Natural killer cell treated with Interleukin-12 subunit alpha and Interleukin-12 subunit beta and Interleukin-15 and Interleukin-18, amount 100 ng/mL, for 72 hours (primary cell): ENCODE results near the gene SLC4A9. TPM values are rescaled to one million over a fixed set of nuclear protein-coding genes. Genes with fewer than 3 reads are reported as not detected.
A peak's percentile ranks its signal among the peaks of the same experiment; 100 is the strongest.
"Not testable (repeated sequence)": the region's sequence is repeated elsewhere in the genome, so short reads cannot be mapped to it uniquely, and the experiment has no call there.

Experiments used
- ATAC-seq, 2 donors: fragments of 150-1000 bp; cut with Tn5 transposase in 1 of 2; sonication (Bioruptor Pico), chemical (Tn5 transposase) in 1 of 2; 2 replicates each; pipeline ENCODE4 v1.10.0; 2021
- DNase-seq: peaks from one replicate; pipeline ENCODE4 v3.0.0; 2022; ENCODE audit warnings: low spot score
- H3K27ac Mint-ChIP-seq, 2 donors: 1 replicate in 1 of 2; 2 replicates in 1 of 2; pipeline ENCODE4 v1.8.0; 2022; ENCODE audit warnings: mixed read lengths in 2 of 2, mild to moderate bottlenecking in 1 of 2, moderate library complexity in 1 of 2
- H3K27me3 Mint-ChIP-seq, 2 donors: 1 replicate in 1 of 2; 2 replicates in 1 of 2; pipeline ENCODE4 v1.8.0; 2022; ENCODE audit warnings: mixed read lengths in 2 of 2
- H3K36me3 Mint-ChIP-seq: one replicate; pipeline ENCODE4 v1.8.0; 2022; ENCODE audit warnings: mixed read lengths
- H3K4me1 Mint-ChIP-seq, 2 donors: 1 replicate in 1 of 2; 2 replicates in 1 of 2; pipeline ENCODE4 v1.8.0; 2022; ENCODE audit warnings: low read depth in 2 of 2, mixed read lengths in 2 of 2, mild to moderate bottlenecking in 1 of 2
- H3K4me3 Mint-ChIP-seq: one replicate; pipeline ENCODE4 v1.8.0; 2022; ENCODE audit warnings: mixed read lengths
- H3K9me3 Mint-ChIP-seq: 2 replicates; pipeline ENCODE4 v1.8.0; 2022; ENCODE audit warnings: mixed read lengths
- total RNA-seq, 2 donors: library from RNA; stranded (reverse); gene quantifications; one replicate each; pipeline ENCODE4 v1.2.3, GENCODE V29; 2022

SLC4A9 gene
- total RNA-seq, 2 donors from 2014 or later = not detected

DNA sequence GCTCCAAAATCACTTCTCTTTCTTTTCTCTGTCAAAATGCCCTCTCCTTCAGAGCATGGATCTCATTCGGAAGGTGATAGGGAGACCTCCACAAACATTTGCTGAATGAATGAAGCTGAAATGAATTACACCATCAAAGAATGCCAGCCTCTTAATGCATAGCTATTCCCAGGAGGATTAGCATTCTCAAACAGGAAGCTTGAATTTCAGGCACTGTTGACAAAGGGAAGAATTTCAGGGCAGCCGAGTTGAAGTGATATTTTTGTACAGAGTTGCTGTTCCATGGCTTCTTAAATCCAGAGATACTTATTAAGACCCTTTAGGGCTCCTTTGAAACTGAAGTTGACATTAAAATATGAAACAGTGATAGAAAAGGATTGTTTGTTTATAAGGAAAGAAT lies 32.4 kb upstream of the SLC4A9 start:
- Mint-ChIP-seq H3K36me3 (peaks cover 6% of the 10 kb centered on the region), H3K27me3 (peaks cover 8% of the 10 kb centered on the region in 2 donors), H3K4me1 (no peaks in the 10 kb centered on the region), H3K4me3 (no peak overlapping the region), H3K27ac (no peak overlapping the region), H3K9me3 (no peaks in the 10 kb centered on the region)
- DNase-seq (no peak), ATAC-seq (no peak)

DNA sequence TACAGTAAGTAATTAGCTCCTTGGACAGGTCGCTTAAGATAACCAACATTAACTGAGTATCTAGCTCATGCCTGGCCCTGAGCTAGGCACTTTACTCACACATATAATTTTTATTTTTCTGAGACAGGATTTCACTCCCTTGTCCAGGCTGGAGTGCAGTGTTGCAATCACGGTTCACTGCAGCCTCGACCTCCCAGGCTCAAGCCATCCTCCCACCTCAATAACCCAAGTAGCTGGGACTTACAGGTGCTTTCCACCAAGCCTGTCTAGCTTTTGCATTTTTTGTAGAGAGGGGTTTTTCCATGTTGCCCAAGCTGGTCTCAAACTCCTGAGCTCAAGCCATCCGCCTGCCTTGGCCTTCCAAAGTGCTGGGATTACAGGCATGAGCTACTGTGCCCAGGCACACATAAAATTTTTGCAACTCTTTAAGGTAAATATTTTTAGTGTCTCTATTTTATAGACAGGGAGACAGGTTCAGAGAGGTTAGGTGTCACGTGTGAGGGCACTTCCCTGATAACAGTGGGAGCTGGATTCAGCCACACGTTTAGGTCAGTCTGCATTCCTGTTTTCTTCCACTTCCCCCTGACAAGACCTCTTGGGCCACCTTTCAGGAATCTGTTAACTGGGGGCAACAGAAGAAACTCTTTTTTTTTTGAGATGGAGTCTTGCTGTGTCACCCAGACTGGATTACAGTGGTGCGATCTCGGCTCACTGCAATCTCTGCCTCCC lies 31.8 kb upstream of the SLC4A9 start:
- no peak overlapping the region for H3K4me3 Mint-ChIP-seq
- no peak for DNase-seq
- H3K4me1 Mint-ChIP-seq = no peaks in the 10 kb centered on the region
- peak overlapping the region in 1 of 2 donors; percentile 54 for H3K27ac Mint-ChIP-seq
- ATAC-seq = no peak
- H3K36me3 Mint-ChIP-seq = peaks cover 6% of the 10 kb centered on the region
- H3K27me3 Mint-ChIP-seq = peaks cover 8% of the 10 kb centered on the region in 2 donors
- no peaks in the 10 kb centered on the region for H3K9me3 Mint-ChIP-seq

DNA sequence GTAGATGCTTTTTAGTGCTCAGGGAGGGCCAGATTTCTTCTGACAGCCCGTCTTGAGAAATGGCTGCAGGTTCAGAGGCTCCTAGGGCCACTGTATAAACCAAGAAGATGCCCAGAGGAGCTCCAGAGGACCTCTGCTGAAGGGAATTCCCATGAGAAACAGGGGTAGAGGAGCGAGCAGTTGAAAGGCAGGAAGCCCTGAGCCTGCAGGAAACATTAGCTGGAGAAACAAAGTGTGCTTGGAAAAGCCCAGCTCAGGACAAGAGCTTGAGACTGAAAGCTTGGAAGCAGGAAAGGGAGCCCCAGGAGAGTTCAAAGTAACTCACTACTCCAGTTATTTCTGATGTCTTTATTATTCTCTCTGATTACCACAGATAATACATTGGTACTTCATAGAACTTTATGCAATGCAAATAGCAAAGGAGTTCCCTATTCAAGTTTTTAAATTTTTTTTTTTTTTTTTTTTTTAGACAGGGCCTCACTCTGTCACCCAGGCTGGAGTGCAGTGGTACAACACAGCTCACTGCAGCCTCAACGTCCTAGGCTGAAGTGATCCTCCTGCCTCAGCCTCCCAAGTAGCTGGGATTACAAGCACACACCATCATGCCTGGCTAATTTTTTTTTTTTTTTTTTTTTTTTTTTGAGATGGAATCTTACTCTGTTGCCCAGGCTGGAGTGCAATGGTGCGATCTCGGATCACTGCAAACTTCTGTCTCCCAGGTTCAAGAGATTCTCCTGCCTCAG lies 30.1 kb upstream of the SLC4A9 start:
- H3K4me3 Mint-ChIP-seq = no peak overlapping the region
- ATAC-seq = no peak
- H3K9me3 Mint-ChIP-seq = no peaks in the 10 kb centered on the region
- no peak overlapping the region for H3K27ac Mint-ChIP-seq
- H3K4me1 Mint-ChIP-seq = no peaks in the 10 kb centered on the region
- peaks cover 6% of the 10 kb centered on the region for H3K36me3 Mint-ChIP-seq
- DNase-seq = no peak
- peaks cover 5 to 8% of the 10 kb centered on the region in 2 donors for H3K27me3 Mint-ChIP-seq

DNA sequence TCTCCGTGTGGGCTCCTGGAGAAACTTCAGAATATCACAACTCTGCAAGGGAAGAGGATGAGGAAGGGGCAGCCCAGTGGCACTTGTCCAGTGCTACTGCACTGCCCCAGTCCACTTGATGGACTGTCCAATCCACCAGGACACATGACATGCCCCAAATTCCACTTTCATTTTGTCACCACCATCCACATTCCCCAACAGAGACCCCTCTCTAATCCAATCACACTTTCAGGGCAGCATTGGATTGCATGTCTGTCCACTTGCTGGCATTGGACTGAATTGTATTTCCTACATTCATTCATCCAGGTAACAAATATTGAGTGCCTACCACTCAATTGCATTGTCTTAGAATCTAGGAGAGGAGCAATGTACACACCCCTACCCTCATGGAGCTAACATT lies 28.4 kb upstream of the SLC4A9 start:
- H3K36me3 Mint-ChIP-seq = peaks cover 6% of the 10 kb centered on the region
- peaks cover 0 to 6% of the 10 kb centered on the region in 2 donors for H3K4me1 Mint-ChIP-seq
- peaks cover 0 to 2% of the 10 kb centered on the region in 2 donors for H3K27me3 Mint-ChIP-seq
- ATAC-seq (no peak), DNase-seq (no peak)
- no peaks in the 10 kb centered on the region for H3K9me3 Mint-ChIP-seq
- H3K27ac Mint-ChIP-seq = no peak overlapping the region
- no peak overlapping the region for H3K4me3 Mint-ChIP-seq

DNA sequence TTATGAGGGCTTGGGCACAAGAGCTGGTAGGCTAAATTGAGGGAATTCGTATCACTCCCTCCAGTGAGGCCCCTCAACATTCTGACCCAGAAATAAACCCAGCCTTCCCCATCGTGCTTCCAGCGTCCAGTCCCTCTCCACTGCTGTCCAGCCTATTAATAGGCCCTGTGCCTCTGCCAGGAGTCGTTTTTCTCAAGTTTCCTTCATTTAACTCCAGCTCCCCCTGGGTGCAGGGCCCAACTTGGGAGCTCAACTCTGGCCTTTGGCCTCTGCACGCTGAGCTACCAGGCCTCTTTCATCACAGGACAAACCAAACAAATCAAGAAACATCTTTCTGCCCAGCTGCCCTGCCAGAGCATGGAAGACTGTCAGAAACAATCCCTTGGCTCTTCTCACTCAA lies 23.6 kb upstream of the SLC4A9 start:
- no peaks in the 10 kb centered on the region for H3K9me3 Mint-ChIP-seq
- ATAC-seq (no peak), DNase-seq (no peak)
- peaks cover 6% of the 10 kb centered on the region for H3K36me3 Mint-ChIP-seq
- H3K4me1 Mint-ChIP-seq = peaks cover 10 to 23% of the 10 kb centered on the region in 2 donors
- no peak overlapping the region for H3K27ac Mint-ChIP-seq
- H3K27me3 Mint-ChIP-seq = no peaks in the 10 kb centered on the region
- H3K4me3 Mint-ChIP-seq = no peak overlapping the region

DNA sequence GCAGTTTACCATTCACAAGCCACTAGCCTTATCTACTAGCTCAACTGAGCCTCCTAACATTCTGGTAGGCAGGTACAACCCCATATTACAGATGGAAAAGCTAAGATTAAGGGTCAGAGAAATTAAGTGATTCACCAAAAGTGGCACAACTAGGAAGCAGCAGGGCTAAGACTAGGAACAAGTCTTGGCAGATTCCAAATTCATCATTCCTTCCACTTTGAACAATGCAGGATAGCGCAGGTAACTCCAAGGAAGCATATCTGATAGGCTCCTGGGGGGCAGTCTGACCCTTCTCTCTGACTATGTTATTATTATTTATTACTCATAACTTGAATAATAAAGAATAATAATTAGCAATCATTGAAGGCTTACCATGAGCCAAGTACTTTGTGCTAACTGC lies 22.1 kb upstream of the SLC4A9 start:
- H3K4me3 Mint-ChIP-seq = no peak overlapping the region
- no peaks in the 10 kb centered on the region for H3K9me3 Mint-ChIP-seq
- H3K4me1 Mint-ChIP-seq = peaks cover 22 to 34% of the 10 kb centered on the region in 2 donors
- DNase-seq = no peak
- peaks cover 11% of the 10 kb centered on the region for H3K36me3 Mint-ChIP-seq
- ATAC-seq = no peak
- H3K27ac Mint-ChIP-seq = no peak overlapping the region
- no peaks in the 10 kb centered on the region for H3K27me3 Mint-ChIP-seq

DNA sequence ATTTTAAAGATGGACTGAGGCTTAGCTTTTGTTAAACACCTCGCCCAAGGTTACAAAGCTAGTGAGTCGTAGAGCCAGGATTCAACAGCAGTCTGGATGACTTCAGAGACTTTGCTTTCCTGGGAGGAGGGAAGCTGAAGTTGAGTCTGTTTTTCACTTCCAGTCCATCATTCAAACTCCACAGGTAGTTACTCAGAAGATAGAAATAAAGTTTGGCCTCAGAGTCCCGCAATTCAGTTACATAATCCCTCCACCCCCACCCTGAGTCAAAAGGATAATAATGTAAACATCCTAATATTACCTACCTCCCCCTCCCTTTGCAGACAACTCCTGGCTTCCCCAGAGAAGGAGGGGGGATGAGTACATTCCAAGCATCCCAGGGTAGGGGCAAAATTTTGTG lies 21.7 kb upstream of the SLC4A9 start:
- Mint-ChIP-seq H3K27ac (peak overlapping the region in 1 of 2 donors; percentile 25), H3K4me3 (no peak overlapping the region), H3K4me1 (peaks cover 27 to 39% of the 10 kb centered on the region in 2 donors), H3K36me3 (peaks cover 11% of the 10 kb centered on the region), H3K9me3 (no peaks in the 10 kb centered on the region), H3K27me3 (no peaks in the 10 kb centered on the region)
- DNase-seq (no peak), ATAC-seq (no peak)

DNA sequence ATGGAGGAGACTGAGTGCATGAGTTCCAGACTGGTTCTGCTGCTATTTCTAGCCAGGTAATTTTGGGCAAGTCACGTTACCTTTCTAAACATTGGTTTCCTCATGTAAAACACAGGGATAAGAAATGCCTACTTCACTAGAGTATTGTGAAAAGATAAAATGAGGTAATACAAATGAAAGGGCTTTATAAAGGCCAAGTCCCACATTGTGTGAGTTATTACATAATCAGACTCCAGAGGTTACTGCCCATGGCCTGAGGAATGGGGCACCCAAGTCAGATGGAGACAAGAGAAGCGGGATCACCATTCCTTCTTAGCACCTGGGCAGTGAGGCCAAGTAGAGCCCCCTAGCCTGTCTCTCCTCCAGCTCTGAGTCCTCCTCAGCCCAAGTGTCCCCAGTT lies 21.1 kb upstream of the SLC4A9 start:
- peaks cover 30 to 39% of the 10 kb centered on the region in 2 donors for H3K4me1 Mint-ChIP-seq
- no peaks in the 10 kb centered on the region for H3K27me3 Mint-ChIP-seq
- H3K27ac Mint-ChIP-seq = peak overlapping the region in 1 of 2 donors; percentile 25
- peaks cover 11% of the 10 kb centered on the region for H3K36me3 Mint-ChIP-seq
- H3K4me3 Mint-ChIP-seq = peak overlapping the region; percentile 21
- H3K9me3 Mint-ChIP-seq = no peaks in the 10 kb centered on the region
- ATAC-seq (no peak), DNase-seq (no peak)

DNA sequence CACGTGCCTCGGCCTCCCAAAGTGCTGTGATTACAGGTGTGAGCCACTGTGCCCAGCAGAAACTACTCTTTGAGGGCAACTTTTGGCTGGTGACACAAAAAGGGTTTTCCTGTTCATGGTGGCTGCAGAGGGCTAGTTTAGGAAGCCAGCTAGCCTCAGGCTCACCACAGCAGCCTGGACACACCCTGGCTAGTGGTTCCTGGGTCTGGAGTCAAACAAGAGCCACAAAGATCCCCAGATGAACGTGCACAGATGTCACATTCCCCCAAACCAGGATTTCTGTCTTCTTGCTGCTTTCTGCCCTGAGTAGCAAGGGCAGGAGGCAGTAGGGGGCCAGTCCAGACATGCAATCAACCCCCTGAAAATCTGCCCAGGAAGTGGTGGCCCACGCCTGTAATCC lies 20.4 kb upstream of the SLC4A9 start:
- Mint-ChIP-seq H3K9me3 (no peaks in the 10 kb centered on the region), H3K4me1 (peaks cover 37 to 45% of the 10 kb centered on the region in 2 donors), H3K27ac (peak overlapping the region in 1 of 2 donors; percentile 96), H3K36me3 (peaks cover 15% of the 10 kb centered on the region), H3K27me3 (no peaks in the 10 kb centered on the region), H3K4me3 (peak overlapping the region; percentile 17)
- DNase-seq (no peak), ATAC-seq (no peak)

DNA sequence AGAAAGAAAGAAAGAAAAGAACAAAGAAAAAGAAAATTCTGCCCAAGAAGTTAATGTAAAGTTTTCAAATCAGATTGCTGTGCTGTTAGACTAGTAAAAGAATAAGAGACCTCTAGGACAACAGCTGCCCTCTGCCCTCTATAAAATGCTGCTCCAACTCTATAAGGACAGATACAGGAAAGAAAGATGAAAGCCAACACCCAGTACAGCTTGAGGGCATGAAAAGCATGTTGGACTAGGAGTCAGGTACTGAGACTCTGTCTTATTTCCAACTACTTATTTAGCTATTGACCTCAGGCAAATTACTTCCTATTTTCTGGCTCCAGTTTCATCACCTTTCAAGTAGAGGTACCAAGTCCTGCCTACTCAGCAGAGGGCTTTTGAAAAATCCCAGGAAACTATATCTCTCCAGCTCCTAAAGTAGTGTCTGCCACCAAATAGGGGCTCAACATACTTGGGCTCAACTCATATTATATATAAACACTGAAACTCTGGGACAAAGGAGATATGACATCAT lies 19.3 kb upstream of the SLC4A9 start:
- no peaks in the 10 kb centered on the region for H3K9me3 Mint-ChIP-seq
- peaks cover 0 to 2% of the 10 kb centered on the region in 2 donors for H3K27me3 Mint-ChIP-seq
- ATAC-seq = no peak
- H3K4me1 Mint-ChIP-seq = peaks cover 45 to 51% of the 10 kb centered on the region in 2 donors
- H3K36me3 Mint-ChIP-seq = peaks cover 15% of the 10 kb centered on the region
- peak overlapping the region; percentile 96 to 99 for H3K27ac Mint-ChIP-seq
- H3K4me3 Mint-ChIP-seq = peak overlapping the region; percentile 95
- DNase-seq = no peak

DNA sequence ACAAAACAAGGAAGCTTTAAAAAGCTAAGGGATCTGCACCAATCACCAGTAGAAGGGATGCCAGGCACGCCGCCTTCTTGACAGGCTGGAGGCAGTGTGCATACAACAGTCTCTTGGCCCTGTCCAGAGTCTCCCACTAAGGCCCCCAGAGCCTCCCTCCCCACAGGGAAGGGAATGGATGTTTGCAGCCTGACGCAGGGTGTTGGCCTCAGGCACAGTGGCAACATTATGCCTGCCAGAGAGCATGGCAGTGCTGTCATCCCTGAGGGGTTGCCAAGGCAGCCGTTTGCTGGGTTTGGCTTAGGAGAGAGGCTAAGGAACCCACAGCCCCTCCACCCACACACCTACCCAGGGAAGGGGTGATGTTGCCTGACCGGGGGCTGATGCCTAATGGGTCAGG lies 18.4 kb upstream of the SLC4A9 start:
- no peak for DNase-seq
- Mint-ChIP-seq H3K36me3 (peaks cover 15% of the 10 kb centered on the region), H3K4me3 (peak overlapping the region; percentile 95), H3K4me1 (peaks cover 45% of the 10 kb centered on the region in 2 donors), H3K27me3 (peaks cover 0 to 2% of the 10 kb centered on the region in 2 donors), H3K27ac (peak overlapping the region; percentile 96 to 99), H3K9me3 (no peaks in the 10 kb centered on the region)
- no peak for ATAC-seq

DNA sequence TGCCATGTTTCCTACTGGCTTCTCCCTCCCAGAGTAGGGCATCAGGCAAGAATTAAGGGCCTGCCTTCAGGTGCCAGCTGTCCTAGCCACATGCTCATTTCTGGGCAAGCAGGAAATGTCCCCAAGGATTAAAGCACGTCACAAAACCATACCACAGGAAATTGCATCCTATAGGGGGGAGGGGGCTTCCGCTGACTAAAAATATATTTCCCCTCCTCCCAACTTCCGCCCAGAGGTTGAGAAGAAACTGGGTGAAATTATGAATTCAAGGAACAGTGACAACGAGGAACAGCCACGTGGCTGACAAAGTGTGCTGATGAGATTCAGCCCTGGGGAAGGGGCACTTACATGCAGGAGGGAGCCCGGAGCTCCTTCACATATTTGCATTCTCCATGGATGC lies 17.7 kb upstream of the SLC4A9 start:
- peaks cover 15% of the 10 kb centered on the region for H3K36me3 Mint-ChIP-seq
- ATAC-seq = peak; percentile 67 to 70
- H3K4me3 Mint-ChIP-seq = peak overlapping the region; percentile 95
- H3K9me3 Mint-ChIP-seq = no peaks in the 10 kb centered on the region
- peak overlapping the region; percentile 96 to 99 for H3K27ac Mint-ChIP-seq
- DNase-seq = peak; percentile 76
- peaks cover 45 to 48% of the 10 kb centered on the region in 2 donors for H3K4me1 Mint-ChIP-seq
- peaks cover 0 to 2% of the 10 kb centered on the region in 2 donors for H3K27me3 Mint-ChIP-seq

DNA sequence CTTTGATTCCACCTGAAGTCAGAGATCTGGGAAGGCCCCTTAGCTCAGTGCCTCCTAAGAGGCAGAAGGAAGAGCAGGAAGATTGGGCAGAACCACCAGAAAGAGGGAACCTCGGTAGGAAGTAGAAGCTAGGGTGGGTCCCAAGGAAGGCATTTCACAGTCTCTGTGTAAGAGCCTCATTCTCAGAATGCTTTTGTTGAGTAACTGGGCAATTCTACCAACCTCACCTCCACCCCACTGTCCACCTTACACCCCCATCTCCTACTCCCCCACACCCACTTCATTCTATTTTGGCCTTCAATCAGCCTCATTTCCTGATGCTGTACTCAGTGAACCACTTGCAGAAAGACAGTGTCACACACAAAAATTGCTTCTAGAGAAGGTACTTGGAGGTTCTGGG lies 17.1 kb upstream of the SLC4A9 start:
- H3K36me3 Mint-ChIP-seq = peaks cover 15% of the 10 kb centered on the region
- ATAC-seq = peak; percentile 0 to 13
- peaks cover 0 to 2% of the 10 kb centered on the region in 2 donors for H3K27me3 Mint-ChIP-seq
- H3K9me3 Mint-ChIP-seq = no peaks in the 10 kb centered on the region
- H3K4me3 Mint-ChIP-seq = peak overlapping the region; percentile 95
- H3K4me1 Mint-ChIP-seq = peaks cover 45 to 48% of the 10 kb centered on the region in 2 donors
- peak overlapping the region; percentile 96 to 99 for H3K27ac Mint-ChIP-seq
- no peak for DNase-seq

DNA sequence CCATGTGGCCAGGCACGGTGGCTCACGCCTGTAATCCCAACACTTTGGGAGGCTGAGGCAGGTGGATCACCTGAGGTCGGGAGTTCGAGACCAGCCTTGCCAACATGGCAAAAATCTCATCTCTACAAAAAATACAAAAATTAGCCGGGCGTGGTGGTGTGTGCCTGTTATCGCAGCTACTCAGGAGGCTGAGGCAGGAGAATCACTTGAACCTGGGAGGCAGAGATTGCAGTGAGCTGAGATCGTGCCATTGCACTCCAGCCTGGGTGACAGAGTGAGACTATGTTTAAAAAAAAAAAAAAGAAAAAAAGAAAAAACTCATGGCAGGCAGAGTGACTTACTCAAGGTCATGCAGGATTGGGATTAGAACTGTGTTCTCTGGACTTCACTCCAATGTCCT lies 16.1 kb upstream of the SLC4A9 start:
- Mint-ChIP-seq H3K4me3 (peak overlapping the region; percentile 95), H3K4me1 (peaks cover 43 to 45% of the 10 kb centered on the region in 2 donors), H3K27ac (peak overlapping the region; percentile 96 to 99), H3K36me3 (peaks cover 15% of the 10 kb centered on the region)
- not testable (repeated sequence) for ATAC-seq, DNase-seq, H3K9me3 Mint-ChIP-seq, H3K27me3 Mint-ChIP-seq
